Adrenal gland (tissue), 5 donors: ENCODE data around the gene TLN1.

ENCODE experiments used
- CTCF ChIP-seq, 6 experiments: fragments of 450-650 bp in 4 of 6; fragments of 200-600 bp in 2 of 6; sonication (generic) in 1 of 6; IDR thresholded peaks; 1 replicate in 5 of 6; 2 replicates in 1 of 6; pipeline versions ENCODE4 v1.5.1 to v1.8.0; 2016 to 2021; ENCODE audit warnings: antibody characterized with exemption in 6 of 6, mild to moderate bottlenecking in 2 of 6, moderate library complexity in 1 of 6
- POLR2A ChIP-seq, 2 donors: fragments of 450-650 bp; IDR thresholded peaks; one replicate each; pipeline ENCODE4 v1.6.1; 2017; ENCODE audit warnings: antibody characterized with exemption in 2 of 2, mild to moderate bottlenecking in 2 of 2, moderate library complexity in 1 of 2
- donor health status: DM: no; HTN: no; CAD: no.

- TF ChIP-seq CTCF (IDR thresholded peaks at IDR 0.05) (no peak), POLR2A (IDR thresholded peaks at IDR 0.05) (no peak)
Measured at GRCh38 chr9:35714579-35715252, 17.3 kb downstream of the TLN1 start.
